ENCODE measurements around the gene EIF4G1.
A peak's percentile ranks its signal among the peaks of the same experiment; 100 is the strongest.

Gene EIF4G1

DNA sequence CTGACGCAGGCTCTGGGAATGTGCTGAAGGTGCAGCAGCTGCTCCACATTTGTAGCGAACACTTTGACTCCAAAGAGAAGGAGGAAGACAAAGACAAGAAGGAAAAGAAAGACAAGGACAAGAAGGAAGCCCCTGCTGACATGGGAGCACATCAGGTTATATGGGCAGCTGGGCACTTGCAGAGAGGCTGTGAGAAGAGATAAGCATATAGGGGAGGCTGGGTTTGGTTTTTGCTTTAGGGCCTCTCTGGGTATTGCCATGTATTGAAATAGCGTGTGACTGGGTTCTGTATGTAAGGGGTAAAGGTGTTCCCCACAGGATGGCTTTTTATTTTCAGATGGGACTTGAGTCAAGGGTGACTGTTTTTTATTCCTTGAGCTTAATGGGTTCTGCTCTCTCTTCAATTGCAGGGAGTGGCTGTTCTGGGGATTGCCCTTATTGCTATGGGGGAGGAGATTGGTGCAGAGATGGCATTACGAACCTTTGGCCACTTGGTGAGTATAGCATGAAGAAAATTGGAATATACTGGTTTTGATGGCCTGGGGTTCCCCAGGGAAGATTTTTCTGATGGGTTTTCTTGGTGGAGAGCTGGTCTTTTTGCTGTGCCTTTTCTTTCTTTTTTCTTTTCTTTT, 7.9 kb upstream of the EIF4G1 start:
- DNase-seq, result no peak

DNA sequence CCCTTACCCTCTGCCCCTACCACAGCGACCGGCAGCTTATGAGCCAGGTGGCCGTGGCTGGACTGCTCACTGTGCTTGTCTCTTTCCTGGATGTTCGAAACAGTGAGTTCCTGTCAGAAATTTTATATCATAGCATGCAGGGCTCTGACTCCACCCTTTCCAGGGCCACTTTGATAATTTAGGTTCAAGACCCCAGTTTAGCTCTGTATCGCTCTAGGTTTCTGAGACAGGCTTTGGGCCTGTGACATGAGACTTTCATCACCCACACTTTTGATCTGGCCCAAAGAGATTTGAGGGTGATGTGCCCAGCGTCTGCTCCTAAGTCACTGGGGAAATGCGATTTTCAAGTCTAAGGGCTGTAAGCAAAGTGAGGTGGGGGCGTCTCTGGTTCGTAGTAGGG, 6.5 kb upstream of the EIF4G1 start:
- DNase-seq, result no peak

DNA sequence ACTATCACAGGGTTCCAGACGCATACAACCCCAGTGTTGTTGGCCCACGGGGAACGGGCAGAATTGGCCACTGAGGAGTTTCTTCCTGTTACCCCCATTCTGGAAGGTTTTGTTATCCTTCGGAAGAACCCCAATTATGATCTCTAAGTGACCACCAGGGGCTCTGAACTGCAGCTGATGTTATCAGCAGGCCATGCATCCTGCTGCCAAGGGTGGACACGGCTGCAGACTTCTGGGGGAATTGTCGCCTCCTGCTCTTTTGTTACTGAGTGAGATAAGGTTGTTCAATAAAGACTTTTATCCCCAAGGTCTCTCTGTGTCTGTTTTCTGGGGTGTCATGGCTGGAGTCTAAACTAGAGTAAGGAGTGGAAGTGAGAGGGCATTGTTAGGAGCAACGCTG, 5.7 kb upstream of the EIF4G1 start:
- no peak for DNase-seq

DNA sequence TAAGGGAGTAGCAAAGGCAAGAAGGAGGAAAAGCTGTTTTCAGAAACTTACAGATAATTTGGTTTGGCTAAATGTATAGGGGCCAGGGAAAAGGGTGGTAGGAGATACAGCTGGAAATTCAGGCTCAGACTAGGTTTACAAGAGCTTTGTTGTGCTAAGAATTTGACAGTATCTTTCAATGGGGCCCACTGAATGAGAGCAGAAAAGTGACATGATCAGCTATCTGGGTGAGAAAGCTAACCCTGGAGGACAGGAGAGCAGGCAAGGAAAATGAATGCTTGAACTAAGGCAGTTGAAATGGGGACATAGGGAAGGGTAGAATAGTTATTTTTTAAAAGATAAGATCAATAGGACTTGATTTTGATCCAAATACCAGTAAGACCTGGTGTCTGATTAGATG, 2.8 kb upstream of the EIF4G1 start:
- no peak for DNase-seq

DNA sequence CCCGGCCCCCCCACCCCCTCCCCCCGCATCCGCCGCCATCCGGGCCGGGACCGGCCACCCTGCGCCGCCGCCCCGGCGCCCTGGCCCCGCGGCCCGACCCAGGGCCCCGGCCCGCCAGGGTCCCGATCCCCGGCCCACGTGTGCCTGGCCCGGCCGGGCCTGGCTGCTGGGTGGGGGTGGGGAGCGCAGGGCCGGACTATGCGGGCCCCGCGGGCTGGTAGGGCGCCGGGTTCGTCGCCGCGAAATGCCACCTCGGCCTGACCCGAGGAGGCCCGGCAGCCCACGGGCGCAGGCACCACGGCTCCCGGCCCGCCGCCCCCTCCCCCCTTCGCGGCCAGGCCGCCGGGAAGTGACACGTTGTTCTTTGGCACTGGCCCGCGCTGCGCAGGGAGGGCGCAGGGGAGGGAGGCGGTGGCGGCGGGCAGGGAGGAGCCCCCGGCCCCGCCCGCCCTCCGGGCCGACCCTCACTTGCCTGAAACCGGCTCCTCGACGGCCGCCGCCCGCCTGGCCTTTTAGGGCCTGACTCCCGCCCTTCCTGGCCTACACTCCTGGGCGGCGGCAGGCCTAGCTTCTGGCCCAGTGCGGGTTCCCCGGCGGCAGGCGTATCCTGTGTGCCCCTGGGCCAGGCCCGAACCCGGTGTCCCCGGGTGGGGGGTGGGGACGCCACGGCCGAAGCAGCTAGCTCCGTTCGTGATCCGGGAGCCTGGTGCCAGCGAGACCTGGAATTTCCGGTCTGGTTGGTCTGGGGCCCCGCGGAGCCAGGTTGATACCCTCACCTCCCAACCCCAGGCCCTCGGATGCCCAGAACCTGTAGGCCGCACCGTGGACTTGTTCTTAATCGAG, 515 bp downstream of the EIF4G1 start:
- DNase-seq, result peak; percentile 75

DNA sequence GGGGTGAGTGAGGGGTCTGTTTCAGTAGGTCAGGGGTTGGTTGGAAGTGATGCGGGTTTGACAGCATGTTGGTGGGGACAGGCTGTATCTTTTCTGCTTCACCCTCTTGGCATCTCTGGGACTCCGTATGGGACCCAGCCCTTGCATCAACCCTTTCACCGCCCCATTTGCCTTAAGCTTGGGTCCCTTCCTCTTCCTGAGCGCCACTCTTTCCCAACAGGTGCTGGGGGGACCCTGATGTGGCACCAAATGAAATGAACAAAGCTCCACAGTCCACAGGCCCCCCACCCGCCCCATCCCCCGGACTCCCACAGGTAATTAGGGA, 1.1 kb downstream of the EIF4G1 start:
- no peak for DNase-seq

DNA sequence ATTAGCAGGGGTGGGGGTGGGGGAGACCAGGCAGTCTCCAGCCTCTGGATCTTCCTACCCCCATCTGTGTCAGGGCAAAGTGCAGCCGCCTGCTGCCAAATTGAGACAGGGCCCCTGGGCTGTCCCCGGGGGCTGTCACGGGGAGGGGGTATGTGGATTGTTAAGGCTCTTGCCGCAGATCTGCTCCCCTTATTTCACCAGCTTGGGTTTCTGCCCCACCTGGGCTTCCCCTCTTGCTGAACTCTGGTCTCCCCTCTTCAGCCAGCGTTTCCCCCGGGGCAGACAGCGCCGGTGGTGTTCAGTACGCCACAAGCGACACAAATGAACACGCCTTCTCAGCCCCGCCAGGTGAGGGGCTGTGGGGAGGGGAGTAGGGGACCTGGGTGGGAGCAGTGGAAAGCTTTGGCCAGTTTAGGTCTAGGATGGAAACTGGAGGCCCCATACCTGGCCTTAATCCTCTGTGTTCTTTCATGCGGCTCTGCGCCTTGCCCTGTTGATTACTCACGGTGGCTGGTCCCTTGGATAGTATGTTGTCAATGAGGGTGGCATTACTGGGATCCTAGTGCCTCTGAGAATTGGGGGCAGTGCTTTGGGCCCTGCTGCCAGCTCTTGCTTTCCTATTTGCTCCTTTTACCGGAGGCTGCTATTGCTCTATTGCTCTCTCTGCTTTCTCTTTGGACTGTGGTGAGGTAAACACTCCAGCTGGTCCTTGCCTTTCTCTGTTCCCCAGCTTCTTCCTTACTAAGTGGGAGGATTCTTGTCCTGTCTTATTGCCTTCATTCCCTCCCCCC, 1.7 kb downstream of the EIF4G1 start:
- no peak for DNase-seq

DNA sequence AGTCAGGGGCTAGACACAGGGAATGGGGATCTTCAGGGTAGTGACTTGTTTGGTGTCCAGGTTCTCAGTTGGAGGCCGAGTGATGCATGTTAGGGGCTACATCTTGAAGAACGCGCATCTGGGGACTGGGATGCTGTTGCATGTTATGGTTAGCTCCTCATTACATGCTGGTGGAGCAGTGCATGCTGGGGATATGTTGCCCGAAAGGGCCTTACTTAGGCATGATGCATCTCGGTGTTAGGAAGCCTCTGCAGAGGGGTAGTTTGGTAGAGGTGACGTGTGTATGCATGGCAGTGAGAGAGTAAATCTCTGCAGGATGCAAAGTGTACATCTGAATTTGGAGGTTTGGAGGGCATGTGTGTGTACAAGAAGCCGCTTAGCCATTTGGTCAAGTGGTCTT, 2.4 kb downstream of the EIF4G1 start:
- no peak for DNase-seq

DNA sequence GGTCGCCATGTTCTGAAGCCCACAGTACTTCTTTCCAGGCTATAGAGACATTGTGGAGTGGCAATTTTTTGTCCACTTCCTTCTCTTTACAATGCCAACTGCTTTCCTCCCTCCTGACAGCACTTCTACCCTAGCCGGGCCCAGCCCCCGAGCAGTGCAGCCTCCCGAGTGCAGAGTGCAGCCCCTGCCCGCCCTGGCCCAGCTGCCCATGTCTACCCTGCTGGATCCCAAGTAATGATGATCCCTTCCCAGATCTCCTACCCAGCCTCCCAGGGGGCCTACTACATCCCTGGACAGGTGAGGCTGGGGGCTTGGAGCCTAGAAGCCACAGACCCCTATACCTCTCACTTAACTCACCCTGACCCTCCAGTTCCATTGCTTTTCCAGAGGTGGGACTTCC, 2.8 kb downstream of the EIF4G1 start:
- DNase-seq, result no peak

DNA sequence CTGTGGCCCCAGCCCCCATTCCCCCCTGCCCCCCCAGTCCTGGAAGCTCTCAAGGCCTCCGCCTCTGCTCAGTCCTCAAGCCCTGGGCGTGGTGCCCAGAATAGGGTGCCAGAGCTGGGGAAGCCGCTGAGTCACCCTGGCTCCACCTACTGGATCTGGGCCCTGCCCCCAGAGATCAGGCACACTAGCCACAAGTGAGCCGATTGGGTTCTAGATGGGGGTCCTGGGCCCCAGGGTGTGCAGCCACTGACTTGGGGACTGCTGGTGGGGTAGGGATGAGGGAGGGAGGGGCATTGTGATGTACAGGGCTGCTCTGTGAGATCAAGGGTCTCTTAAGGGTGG, 5.7 kb downstream of the EIF4G1 start:
- DNase-seq, result peak; percentile 61

DNA sequence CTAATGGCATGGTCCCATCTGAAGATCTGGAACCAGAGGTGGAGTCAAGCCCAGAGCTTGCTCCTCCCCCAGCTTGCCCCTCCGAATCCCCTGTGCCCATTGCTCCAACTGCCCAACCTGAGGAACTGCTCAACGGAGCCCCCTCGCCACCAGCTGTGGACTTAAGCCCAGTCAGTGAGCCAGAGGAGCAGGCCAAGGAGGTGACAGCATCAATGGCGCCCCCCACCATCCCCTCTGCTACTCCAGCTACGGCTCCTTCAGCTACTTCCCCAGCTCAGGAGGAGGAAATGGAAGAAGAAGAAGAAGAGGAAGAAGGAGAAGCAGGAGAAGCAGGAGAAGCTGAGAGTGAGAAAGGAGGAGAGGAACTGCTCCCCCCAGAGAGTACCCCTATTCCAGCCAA, 7.3 kb downstream of the EIF4G1 start:
- DNase-seq, result no peak

DNA sequence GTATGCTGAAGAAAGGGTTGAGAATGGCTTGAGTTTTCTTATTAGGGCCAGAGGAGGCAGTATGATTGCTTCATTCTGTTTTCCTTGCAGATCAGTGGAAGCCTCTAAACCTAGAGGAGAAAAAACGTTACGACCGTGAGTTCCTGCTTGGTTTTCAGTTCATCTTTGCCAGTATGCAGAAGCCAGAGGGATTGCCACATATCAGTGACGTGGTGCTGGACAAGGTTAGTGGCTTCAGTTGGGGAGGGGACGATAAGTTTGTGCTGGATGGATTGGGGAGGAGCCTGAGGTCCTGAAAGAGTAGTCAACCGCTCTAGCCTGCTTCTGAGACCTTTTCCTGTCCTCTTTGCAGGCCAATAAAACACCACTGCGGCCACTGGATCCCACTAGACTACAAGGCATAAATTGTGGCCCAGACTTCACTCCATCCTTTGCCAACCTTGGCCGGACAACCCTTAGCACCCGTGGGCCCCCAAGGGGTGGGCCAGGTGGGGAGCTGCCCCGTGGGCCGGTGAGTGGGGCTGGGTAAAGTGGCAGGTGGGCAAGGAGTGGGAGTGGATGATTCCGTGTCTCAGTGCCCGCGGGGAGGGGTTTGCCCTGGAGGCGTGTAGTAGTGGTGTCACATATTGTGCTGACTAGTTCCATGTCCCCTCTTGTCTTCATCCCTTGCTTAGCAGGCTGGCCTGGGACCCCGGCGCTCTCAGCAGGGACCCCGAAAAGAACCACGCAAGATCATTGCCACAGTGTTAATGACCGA, 8.5 kb downstream of the EIF4G1 start:
- peak; percentile 63 for DNase-seq

DNA sequence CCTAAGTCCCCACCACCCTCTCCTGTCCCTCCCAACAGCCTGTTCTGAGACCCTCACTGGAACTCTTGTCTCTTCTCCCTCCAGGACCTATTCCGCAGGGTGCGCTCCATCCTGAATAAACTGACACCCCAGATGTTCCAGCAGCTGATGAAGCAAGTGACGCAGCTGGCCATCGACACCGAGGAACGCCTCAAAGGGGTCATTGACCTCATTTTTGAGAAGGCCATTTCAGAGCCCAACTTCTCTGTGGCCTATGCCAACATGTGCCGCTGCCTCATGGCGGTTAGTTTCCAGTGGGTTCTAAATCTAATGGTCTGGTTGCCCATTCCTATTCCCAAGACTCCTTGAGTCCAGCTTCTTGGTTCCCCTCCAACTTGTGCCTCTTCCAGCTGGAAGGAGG, 9.3 kb downstream of the EIF4G1 start:
- no peak for DNase-seq

DNA sequence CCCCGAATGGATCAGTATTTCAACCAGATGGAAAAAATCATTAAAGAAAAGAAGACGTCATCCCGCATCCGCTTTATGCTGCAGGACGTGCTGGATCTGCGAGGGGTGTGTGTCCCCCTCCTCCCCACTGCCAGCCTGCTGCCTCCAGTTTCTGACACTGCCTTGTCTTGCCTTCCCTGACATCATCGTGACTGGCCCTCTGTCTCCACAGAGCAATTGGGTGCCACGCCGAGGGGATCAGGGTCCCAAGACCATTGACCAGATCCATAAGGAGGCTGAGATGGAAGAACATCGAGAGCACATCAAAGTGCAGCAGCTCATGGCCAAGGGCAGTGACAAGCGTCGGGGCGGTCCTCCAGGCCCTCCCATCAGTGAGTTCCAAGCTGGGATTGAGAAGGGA, 10.9 kb downstream of the EIF4G1 start:
- DNase-seq, result no peak

DNA sequence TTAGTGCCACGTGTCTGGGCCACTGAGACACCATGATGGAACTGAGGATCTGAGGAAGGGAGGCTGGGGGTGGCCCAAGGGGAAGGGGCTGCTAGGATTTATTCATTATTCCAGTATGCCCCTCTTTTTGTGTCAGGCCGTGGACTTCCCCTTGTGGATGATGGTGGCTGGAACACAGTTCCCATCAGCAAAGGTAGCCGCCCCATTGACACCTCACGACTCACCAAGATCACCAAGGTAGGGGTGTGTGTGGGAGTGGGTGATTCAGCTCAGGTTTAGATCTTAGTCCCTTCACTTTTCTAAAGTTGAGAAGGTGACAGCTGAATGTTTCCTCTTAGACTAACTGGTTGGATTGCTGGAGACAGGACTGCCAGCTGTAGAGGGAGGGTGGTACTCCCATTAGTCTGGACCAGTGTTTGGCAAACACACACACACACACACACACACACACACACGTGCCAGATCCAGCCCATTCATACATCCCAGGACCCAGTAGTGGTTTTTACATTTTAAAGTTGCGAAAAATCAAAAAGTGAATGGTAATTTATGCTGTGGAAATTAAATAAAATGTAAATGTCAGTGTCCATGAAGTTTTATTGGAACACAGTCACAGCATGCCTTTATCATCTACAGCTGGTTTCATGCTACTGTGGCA, 11.4 kb downstream of the EIF4G1 start:
- DNase-seq, result no peak

DNA sequence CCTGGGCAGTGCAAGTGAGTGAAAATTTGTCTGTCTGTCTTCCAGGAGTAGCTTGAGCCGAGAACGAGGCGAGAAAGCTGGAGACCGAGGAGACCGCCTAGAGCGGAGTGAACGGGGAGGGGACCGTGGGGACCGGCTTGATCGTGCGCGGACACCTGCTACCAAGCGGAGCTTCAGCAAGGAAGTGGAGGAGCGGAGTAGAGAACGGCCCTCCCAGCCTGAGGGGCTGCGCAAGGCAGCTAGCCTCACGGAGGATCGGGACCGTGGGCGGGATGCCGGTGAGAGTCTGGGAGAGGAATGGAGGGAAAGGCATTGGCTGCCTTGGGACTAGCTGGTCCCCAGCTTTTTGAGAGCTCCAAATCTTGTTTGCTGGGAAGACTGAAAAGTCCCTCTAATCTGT, 12.8 kb downstream of the EIF4G1 start:
- no peak for DNase-seq

DNA sequence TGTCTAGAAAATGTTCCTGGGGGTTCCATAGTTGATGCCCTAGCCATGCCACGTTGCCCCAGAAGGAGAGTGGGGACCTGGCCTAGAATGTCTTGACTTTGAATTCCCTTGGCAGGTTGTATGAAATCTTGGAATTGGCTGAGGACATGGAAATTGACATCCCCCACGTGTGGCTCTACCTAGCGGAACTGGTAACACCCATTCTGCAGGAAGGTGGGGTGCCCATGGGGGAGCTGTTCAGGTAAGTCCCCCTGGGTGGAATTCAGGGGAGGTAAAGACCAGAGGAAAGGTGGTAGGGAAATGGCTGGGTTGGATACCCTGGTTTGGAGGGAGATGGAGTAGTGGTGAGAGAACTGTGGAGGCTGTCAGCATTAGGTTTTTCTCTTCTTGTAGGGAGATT, 14.1 kb downstream of the EIF4G1 start:
- DNase-seq, result no peak

DNA sequence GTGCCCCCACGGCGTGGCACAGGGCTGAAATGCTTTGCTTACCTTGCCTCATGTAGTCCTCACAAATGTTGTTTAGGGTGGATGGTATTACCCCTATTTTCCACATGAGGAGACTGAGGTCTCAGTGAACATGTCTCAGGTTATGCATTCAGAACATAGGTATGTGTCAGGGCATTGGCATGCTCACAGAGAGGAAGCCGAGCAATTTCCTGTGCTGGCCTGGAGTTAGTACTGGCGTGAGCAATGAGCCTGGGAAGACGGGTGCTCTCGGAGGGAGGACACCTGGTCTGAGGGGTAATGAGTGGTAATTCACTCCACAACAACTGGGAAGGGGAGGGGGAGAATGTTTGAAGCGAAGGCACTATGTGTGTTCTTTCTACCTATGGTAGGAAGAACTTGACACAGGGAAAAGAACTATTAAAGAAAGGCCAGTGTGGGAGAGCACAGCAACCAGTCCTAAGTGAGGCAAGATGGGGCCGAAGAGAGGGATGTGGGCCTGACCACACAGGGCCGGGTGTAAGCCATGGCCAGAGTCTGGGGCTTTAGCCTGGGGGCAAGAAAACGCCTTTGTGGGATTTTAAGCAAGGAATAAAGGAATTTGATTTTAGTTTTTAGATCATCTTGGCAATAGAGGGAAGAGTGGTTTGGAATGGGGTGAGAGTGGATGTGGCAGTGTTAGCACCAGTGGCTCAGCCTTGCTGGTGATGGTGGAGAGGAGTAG, 18.1 kb downstream of the EIF4G1 start:
- DNase-seq, result no peak

DNA sequence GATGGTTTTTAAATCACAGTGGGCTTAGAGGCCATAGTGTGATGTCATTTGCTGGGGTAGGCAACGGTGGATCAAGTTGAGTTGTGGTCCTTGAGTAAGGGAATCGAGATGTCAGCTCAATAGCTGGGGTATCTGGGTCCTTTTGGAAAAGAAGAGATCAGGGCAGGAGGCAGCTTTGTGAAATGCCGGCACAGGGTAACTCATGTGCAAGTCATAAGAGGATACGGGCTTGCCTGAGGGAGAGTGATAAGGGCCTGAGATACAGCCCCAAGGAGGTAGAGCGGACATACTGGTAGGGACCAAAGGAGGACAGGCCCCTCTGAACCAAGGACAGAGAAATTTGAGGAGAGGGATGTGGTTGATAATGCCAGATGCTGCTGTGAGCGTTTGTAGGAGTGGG, 18.8 kb downstream of the EIF4G1 start:
- no peak for DNase-seq

DNA sequence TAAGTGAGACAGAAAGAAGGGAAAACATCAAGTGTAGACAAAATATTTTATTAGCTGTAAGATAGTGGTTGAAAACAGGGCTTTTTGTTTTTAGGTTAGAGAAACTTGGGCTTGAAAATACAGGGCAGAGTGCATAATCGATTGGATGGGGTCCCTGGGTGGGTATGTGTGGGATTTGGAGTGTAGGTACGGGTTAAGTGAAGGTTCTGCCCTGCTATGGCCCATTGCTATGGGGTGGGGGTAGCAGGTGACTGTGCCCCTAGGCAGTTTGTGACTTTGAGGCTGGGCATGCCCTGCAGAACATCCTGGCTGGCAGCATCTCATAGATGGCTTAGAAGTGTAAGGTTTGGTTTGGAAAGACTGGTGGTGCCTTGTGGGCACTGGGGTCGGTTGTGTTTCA, 19.3 kb downstream of the EIF4G1 start:
- no peak for DNase-seq

DNA sequence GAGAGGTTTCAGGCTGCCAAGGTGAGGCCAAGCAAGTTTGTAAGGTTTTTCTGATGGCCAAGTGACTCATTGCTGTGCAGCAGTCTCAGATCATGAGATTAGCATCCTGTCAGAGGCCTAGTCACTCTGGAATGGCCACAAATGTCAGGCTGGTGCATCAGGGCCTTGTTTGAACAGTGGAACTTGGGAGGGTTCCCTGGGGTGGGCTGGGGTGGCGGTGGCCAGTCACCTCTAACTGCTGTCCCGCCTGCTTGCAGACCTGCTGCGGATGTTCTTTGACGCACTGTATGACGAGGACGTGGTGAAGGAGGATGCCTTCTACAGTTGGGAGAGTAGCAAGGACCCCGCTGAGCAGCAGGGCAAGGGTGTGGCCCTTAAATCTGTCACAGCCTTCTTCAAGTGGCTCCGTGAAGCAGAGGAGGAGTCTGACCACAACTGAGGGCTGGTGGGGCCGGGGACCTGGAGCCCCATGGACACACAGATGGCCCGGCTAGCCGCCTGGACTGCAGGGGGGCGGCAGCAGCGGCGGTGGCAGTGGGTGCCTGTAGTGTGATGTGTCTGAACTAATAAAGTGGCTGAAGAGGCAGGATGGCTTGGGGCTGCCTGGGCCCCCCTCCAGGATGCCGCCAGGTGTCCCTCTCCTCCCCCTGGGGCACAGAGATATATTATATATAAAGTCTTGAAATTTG, 20.2 kb downstream of the EIF4G1 start:
- DNase-seq, result no peak

DNA sequence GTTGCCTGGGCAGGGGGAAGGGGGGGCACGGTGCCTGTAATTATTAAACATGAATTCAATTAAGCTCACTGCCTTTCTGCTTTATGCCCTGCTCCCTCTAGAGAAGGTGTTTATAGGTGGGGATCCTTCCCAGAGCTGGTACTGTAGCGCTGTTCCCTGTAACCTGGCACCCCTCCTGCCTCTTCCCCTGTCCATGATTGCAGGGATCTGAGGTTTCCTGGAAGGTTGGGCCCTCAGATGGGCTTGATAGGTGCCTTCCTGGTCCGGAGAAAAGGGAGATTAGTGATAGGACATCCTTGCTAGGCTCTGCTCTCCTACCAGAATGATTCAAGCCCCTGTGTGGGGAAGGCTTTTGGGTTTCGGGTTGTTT, 20.9 kb downstream of the EIF4G1 start:
- no peak for DNase-seq

All from CD4-positive, alpha-beta T cell treated with Interferon gamma for 1 hour (primary cell).